PC-9 (cell line): ENCODE results near the gene NDST3.

Experiments
- CTCF ChIP-seq: fragments of 200-600 bp; sonication (generic); conservative IDR thresholded peaks from 2 replicates; pipeline ENCODE4 v1.6.1; 2017; ENCODE audit warnings: mixed run types, antibody characterized with exemption, mild to moderate bottlenecking, moderate library complexity
- EZH2 ChIP-seq: fragments of 200-600 bp; sonication (generic); IDR thresholded peaks from 2 replicates; pipeline ENCODE4 v1.8.0; 2017; ENCODE audit warnings: antibody characterized with exemption, low read depth

GRCh38 chr4:118276580-118276979 lies 242.3 kb downstream of the NDST3 start:
- TF ChIP-seq CTCF = no peak
- TF ChIP-seq EZH2 = no peak
